NK-92 (cell line): Measurements from ENCODE around the gene CD9.
"Not testable (repeated sequence)": the region's sequence is repeated elsewhere in the genome, so short reads cannot be mapped to it uniquely, and the experiment has no call there.

Experiments
- DNase-seq: peaks from one replicate; lab custom pipeline; 2025; ENCODE audit not compliant: unreplicated experiment; lab: John Stamatoyannopoulos, UW

CD9 gene

DNA sequence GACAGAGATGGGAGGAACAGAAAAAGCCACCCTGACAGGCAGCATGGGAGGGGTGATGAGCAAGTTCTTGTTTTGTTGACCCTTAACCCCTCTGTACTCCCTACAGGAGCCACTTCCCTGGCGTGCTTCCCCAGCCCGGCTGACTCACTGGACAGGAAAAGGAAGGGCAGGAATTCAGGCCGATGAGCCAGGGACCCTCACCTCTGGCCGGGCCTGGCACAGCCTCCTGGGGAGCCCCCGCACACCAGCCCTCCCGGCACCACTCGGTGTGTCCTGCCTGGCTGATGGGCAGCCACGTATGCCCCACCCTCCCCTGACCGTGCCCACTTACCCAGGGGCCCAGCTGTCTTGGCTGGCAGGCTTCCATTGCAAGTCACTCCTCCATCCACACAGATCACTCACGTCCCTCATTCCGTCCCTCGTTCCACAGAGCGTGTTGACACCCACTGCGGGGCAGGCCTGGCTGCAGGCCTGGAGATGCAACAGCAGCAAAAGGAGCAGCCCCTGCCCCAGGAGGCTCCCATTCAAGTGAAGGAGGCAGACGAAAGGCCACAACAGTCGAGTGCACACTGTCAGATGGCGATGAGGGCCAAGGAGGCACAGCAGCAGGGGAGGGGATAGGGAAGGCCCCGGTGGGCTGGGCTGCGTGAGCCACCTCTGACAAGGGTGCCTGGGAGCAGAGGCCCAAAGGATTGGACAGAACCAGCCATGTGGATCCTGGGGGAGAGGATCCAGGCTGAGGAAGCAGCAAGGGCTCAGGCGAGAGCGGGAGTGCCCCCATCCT, 19.7 kb upstream of the CD9 start:
- no peak for DNase-seq

DNA sequence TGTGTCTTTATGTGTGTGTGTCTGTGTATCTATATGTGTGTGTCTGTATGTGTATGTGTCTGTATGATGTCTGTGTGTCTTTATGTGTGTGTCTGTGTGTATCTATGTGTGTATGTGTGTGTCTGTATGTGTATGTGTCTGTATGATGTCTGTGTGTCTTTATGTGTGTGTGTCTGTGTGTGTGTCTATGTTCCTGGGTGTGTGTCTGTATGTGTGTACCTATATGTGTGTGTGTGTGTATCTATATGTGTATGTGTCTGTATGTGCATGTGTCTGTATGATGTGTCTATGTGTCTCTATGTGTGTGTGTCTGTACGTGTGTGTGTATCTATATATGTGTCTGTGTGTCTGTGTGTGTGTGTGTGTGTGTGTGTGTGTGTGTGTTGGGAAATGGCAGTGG, 19.0 kb upstream of the CD9 start:
- no peak for DNase-seq

DNA sequence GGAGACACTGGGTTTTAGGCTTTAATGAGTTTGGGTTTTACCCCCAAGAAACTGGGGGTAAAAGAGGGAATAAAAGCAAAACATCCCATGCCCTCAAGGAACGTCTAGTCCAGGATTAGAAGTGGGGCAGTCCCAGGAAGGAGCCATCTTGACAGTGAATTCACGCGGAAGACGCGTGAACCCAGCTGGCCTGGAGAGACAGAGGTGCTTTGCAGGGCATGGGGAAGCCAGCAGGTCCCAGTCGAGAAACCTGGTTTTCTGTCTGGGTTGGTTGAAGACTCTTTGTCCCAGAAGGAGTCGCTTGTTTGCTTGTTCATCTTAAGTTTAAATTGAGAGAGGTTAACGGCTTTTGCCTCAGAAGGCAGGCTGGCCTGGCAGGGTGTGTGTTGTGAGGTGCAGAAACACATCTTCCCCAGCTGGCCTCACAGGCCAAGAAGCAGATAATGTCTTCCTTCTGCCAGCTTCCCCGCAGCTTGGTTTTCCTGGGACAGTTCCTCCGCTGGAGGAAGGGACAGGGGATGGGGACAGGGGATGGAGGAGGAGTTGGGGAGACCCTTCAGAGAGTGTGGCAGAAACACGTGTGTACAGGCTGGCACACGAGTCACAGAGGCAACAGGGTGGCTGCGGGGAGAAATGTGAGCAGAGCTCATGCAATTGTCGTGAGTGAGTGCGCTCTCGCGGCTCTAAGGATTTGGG, 18.5 kb upstream of the CD9 start:
- no peak for DNase-seq

DNA sequence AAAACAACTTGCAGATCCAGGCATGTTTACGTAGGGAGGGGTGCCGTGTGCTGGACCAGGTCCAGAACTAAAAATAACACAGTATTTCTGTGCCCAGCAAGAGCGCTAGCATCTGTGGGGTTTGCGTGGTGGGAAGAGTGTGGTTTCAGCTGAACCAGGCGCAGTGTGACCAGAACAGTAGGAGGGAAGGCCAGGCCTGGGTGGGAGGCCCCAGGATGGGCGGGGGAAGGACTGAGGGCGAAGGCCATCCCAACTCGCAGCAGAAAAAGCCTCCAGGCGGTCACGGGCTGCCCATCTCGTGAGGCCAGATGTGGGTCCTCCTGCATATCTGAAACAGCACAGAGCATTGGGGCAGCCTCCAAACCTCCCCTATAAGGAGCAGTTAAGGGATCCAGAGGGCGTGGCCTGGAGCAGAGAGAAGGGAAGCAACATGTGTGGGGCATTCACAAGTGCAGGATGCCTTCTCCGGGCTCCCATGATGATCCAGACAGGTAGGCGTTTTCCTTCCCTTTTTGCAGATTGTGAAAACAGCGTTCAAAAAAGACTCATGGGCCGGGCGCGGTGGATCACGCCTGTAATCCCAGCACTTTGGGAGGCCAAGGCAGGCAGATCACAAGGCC, 17.8 kb upstream of the CD9 start:
- DNase-seq, result no peak

DNA sequence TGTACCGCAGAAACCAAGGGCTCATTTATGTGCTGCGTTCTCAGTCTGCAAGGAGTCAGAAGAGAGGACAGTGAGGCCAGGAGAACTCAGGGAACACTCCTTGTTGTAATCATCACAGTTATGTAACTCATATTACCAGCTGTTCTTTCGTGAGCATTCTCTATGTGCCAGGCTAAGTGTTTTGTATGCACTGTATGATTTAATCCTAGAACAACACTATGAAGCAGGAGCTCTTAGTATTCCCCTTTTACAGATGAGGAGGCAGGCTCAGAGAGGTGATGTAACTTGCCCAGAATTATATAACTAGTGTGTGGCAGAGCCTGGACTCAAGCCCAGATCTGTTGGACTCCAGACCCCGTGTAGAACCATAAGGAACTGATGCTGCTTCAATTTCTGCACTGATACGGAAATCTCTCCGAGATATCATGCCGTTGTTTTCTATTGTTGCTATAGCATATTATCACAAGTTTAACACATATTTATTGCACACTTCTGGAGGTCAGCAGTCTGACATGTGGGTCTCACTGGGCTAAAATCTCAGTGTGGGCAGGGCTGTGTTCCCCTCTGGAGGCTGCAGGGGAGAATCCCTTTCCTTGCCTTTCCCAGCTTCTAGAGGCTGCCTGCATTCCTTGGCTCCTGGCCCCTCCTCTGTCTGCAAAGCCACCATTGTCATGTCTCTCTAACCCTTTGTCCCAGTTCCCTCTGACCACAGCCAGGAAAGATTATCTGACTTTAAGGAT, 16.3 kb upstream of the CD9 start:
- no peak for DNase-seq

DNA sequence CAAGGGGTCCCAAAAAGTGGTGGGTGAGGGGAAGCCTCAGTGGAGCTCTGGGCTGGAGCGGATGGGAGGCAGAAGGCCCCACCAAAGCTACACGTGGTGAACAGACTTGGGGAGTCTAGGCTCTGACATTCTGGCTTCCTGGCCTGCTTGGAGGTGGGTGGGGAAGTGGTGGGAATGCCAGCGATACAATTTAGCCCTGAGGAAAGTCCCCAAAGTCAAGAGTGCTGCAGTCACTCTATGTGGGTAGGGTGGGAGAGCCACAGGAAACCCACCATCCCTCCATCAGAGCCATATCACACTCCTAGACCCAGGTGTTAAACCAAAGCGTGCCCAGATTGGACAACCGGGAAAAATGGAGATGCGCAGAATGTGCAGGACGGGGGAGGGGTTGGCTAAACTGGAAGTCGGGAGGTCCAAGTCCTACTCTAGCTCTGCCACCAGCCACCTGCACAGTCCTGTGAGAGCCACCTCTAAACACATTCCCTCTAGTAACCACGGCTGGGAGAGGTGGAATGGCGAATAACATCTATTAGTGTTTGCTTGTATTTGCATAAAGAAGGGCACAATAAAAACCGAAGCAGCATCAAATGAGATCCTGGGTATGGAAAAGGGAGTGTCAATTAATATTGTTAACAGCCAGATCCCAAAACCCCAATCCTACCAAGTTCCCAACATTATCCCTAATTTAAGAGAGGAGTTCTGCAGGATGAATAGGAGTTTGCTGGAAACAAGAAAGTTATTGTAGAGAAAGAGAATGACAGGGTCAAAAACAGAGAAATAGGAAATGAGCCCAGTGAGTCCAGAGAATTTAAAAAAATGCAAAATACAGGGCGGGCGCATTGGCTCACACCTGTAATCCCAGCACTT, 14.0 kb upstream of the CD9 start:
- DNase-seq, result no peak

DNA sequence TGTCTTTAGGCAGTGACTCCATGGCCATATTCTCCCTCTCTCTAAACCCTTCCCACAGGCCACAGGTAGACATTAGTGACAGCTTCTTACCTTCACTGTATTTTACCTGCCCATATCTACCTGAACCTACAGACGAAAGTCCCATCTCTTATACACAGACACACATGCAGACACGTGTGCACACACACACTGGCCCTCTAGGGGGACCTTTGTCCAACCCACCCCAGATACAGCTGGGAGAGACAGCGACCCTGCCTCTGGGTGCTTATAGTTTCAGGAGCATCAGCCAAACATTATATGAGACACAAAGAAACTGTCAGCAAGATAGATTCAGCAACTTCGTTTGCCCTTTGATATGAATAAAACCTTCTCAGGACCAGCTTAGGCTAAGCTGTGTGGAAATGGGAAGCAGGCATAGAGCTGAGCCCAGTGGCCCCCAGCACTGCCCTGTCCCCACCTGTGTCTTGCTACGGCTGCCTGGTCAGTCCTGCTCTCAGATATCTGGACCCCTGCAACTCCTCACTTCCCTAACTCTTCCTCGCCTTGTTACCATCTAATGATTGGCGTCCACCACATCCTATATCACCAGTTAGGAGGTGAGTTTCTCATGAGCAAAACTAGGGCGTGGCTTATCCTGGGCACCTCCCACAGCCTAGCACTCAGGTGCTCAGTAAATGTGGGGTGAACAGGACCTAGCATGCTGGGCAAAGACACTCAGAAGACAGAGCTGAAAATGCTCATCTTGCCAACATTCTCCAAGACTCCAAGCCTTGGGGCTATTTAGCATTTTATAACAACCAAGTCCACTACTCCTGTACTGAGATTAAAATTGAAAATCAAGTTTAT, 12.0 kb upstream of the CD9 start:
- DNase-seq, result no peak

DNA sequence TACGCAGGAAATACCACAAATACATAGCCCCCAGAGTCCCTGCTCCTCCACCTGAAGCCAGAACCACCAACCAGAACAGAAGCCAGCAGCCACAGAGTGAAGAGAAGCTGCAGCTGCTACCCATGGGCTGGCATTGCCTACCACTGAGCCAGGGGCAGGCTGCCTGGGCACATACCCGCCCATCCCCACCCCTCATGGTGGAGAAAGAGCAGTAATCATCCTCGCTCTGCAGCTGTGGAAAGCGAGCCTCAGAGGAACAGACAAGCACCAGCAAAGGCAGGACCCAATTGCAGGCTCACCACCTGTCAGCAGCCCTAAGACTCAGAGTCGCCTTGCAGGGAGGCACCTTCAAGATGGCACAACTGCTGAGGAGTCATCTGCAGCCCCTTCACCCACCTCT, 11.2 kb upstream of the CD9 start:
- DNase-seq, result no peak

DNA sequence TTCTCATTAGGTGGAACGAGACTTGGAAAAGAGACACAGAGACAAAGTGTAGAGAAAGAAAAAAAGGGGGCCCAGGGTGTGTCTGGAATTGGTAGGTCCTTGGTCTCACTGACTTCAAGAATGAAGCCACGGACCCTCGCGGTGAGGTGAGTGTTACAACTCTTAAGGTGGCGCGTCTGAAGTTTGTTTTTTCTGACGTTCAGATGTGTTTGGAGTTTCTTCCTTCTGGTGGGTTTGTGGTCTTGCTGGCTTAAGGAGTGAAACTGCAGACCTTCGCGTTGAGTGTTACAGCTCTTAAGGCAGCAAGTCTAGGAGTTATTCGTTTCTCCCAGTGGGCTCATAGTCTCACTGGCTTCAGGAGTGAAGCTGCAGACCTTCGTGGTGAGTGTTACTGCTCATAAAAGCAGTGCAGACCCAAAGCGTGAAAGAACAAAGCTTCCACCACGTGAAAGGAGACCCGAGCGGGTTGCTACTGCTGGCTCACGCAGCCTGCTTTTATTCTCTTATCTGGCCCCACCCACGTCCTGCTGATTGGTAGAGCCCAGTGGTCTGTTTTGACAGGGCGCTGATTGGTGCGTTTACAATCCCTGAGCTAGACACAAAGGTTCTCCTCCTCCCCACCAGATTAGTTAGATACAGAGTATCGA, 10.1 kb upstream of the CD9 start:
- not testable (repeated sequence) for DNase-seq

DNA sequence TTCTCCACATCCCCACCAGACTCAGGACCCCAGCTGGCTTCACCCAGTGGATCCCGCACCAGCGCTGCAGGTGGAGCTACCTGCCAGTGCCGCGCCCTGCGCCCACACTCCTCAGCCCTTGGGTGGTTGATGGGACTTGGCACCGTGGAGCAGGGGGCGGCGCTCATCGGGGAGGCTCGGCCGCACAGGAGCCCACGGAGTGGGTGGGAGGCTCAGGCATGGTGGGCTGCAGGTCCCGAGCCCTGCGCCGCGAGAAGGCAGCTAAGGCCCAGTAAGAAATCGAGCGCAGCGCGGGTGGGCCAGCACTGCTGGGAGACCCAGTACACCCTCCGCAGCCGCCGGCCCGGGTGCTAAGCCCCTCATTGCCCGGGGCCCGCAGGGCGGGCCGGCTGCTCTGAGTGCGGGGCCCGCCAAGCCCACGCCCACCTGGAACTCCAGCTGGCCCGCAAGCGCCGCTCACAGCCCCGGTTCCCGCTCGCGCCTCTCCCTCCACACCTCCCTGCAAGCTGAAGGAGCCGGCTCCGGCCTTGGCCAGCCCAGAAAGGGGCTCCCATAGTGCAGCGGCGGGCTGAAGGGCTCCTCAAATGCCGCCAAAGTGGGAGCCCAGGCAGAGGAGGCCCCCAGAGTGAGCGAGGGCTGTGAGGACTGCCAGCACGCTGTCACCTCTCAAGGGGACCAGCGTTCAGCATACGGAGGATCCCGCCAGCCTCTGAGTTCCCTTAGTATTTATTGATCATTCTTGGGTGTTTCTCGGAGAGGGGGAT, 9.3 kb upstream of the CD9 start:
- DNase-seq, result not testable (repeated sequence)

DNA sequence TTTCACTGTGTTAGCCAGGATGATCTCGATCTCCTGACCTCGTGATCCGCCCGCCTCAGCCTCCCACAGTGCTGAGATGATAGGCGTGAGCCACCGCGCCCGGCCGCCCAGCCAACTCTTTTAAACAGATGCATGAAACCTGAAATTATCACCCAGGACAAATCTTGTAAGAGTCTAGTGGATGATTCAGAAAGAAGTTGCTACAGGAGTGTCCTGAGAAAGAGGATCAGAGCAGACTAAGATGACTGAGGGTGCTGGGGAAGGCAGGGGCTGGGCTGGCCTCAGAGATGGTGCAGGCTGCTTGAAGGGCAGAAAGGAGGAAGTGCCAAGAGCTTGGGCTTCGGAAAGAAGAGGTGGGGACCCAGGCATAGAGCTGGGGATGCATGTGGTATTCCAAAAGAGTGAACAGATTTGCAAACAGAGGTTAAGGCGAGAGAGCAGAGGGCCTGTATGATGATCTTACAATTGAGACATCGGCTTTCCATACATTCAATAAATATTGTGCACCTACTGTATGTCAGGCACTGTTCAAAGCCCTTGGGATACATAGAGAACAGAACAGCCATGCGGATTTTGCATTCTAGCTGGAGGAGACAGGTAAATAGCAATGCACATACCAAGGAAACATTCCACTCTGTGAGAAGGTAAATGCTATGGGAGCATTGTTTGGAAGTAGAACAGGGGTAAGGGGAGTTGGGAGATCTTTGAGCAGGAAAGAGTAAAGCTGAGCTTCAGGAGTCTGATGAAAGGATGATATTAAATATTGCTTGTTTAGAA, 7.4 kb upstream of the CD9 start:
- DNase-seq, result no peak

DNA sequence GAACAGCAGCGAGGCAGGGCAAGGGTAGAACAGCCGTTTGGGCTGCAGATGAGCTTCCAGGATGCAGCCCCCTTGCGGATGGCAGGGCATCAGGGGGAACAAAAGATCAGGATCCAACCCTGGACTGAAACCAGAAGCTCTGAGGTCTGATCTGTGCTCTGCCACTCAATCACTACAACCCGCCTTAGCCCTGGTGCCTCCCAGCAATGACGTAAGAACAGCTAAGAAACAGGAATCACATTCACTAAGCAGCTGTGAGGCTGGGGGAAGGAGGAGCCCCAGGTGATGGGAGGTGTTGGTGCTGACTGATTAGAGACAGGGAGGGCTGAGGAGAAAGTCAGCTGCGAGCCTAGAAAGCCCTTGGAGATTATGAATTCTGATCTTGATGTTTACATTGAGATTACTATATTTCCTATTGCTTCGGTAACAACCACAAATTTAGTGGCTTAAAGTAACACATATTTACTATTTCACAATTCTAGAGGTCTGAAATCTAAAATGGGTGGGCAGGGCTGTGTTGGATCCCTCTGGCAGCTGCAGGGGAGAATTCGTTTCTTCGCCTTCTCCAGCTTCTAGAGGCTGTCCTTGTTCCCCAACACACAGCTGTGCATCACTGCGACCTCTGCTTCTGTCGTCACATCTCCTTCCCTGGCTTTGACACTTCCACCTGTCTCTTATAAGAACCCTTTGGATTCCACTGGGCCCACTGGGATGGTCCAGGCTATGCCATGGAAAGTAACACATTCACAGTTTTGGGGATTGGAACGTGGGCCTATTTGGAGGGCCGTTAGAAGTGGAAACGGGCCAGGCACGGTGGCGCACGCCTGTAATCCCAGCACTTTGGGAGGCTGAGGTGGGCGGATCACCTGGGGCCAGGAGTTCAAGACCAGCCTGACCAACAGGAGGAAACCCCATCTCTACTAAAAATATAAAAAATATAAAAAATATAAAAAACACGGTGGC, 6.1 kb upstream of the CD9 start:
- DNase-seq, result no peak

DNA sequence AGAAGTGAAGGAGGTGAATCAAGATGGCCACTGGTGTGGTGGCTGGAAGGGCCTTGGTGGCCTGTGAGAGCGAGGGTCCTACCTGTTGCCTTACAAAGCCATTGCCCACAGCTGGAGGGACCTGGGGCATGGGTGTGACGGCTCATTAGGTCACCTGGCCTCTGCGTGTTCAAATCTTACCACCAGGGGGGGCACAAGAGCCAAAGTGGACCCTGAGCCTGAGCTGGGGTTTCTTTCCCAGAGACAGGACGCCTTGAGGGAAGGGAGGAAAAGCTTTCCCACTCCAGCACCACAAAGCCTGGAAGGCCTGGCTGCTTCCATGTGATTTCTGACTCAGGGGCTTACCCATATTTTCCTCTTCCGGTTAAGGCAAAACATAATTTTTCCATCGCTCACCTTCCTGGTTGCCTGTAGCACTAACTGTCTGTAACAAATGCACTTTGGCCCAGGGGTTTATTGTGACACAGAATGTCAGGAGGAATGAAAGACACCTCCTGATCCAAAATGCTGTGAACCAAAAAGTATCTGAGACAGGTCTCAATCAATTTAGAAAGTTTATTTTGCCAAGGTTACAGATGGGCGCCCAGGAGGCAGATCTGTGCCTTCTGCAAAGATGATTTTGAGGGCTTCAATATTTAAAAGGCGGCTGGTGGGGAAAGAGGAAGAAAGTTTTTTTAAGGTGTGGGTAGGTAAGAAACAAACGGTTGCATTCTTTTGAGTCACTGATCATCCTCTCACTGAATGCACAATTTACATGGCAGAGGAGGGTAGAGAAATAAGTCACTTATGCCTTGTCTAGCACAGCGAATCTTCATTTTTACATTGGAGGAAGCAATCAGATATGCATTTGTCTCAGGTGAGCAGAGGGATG, 4.3 kb upstream of the CD9 start:
- no peak for DNase-seq

DNA sequence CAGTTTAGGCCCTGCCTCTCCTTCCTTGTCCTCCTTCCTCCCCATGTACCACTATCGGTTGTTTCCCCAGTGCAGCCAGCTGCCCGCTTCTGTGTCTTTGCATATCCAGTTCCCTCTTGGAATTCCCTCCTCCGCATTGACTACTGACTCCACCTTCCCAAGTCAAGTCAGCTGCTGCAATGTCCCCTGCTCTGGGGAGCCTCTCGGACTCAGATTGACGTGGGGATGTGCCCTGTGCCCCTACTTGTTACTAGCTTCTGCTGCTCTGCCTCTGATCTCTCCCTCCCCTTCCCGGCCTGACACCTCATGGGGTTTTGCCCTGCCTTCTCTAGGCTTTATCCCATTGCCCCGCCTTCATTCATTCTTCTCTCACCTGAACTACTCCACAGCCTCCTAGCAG, 2.1 kb upstream of the CD9 start:
- DNase-seq, result no peak

DNA sequence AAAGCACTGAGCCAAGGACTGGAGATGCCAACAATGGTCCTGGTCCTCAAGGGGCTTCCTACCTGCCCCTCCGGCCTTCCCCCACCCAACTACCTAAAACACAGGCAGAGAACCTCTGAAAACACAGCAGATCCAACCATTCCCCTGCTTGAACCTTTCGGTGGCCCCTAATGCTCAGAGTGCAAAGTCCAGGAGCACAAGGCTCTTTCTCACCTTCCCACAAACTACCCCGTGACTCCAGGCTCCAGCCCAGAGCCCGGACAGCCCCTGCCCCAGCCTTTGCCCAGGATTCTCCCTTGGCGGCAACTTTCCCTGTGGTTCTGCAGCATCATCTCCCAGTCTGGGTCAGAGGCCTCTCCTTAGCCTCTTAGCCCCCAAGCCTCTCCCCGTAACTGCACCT, 1.6 kb upstream of the CD9 start:
- no peak for DNase-seq
